NCI-H748 (cell line): ENCODE measurements around the gene CELF2.

Experiments
- DNase-seq: peaks from one replicate; lab custom pipeline; 2025; ENCODE audit not compliant: unreplicated experiment; lab: John Stamatoyannopoulos, UW

CELF2 gene

GRCh38 chr10:11262494-11263345 lies 245.0 kb downstream of the CELF2 start:
- no peak for DNase-seq

- no peak for DNase-seq
These were observed 246.1 kb downstream of the CELF2 start for GRCh38 chr10:11263767-11264166.

GRCh38 chr10:11264296-11265048 lies 246.8 kb downstream of the CELF2 start:
- DNase-seq = no peak

GRCh38 chr10:11265484-11265883 lies 247.8 kb downstream of the CELF2 start:
- no peak for DNase-seq

- no peak for DNase-seq
These were observed 248.8 kb downstream of the CELF2 start for GRCh38 chr10:11266426-11266825.

GRCh38 chr10:11270135-11270857 lies 252.6 kb downstream of the CELF2 start:
- peak; percentile 73 for DNase-seq

- DNase-seq = no peak
These were observed 253.1 kb downstream of the CELF2 start for GRCh38 chr10:11270858-11271179.

- DNase-seq = no peak
These were observed 255.3 kb downstream of the CELF2 start for GRCh38 chr10:11272915-11273389.

GRCh38 chr10:11274452-11274851 lies 256.8 kb downstream of the CELF2 start:
- peak; percentile 10 for DNase-seq

GRCh38 chr10:11275651-11276050 lies 258.0 kb downstream of the CELF2 start:
- peak; percentile 4 for DNase-seq

GRCh38 chr10:11276449-11276990 lies 258.8 kb downstream of the CELF2 start:
- no peak for DNase-seq

- DNase-seq = no peak
These were observed 261.6 kb downstream of the CELF2 start for GRCh38 chr10:11279314-11279713.

GRCh38 chr10:11280187-11280932 lies 262.7 kb downstream of the CELF2 start:
- no peak for DNase-seq

- DNase-seq = no peak
These were observed 264.5 kb downstream of the CELF2 start for GRCh38 chr10:11282156-11282555.

- no peak for DNase-seq
These were observed 265.0 kb downstream of the CELF2 start for GRCh38 chr10:11282661-11283060.

- DNase-seq = no peak
These were observed 266.8 kb downstream of the CELF2 start for GRCh38 chr10:11284291-11285085.

- no peak for DNase-seq
These were observed 267.5 kb downstream of the CELF2 start for GRCh38 chr10:11285171-11285570.

GRCh38 chr10:11286261-11286852 lies 268.7 kb downstream of the CELF2 start:
- no peak for DNase-seq

- DNase-seq = no peak
These were observed 270.6 kb downstream of the CELF2 start for GRCh38 chr10:11288302-11288701.
